GM19467 (cell line): Measurements from ENCODE around the gene WDR53.
"Not testable (repeated sequence)": the region's sequence is repeated elsewhere in the genome, so short reads cannot be mapped to it uniquely, and the experiment has no call there.

ENCODE experiments used
- ATAC-seq: cut with Tn5 transposase; IDR thresholded peaks from one replicate; pipeline ENCODE4 v1.9.1; 2021; ENCODE audit warnings: mild to moderate bottlenecking, moderate library complexity; ENCODE audit not compliant: unreplicated experiment

Gene WDR53

GRCh38 chr3:196568246-196569002 is at the start of gene WDR53, which contains the start of gene FBXO45:
WDR53 (minus strand) TSS chr3:196568554; CDS start chr3:196561475, 7,079 bp downstream.
FBXO45 (plus strand) TSS chr3:196568660; CDS start chr3:196568985, 325 bp downstream.
- ATAC-seq, result peak; percentile 92

- ATAC-seq, result no peak
These were observed 48.9 kb upstream of the WDR53 start for GRCh38 chr3:196617256-196617655.

DNA sequence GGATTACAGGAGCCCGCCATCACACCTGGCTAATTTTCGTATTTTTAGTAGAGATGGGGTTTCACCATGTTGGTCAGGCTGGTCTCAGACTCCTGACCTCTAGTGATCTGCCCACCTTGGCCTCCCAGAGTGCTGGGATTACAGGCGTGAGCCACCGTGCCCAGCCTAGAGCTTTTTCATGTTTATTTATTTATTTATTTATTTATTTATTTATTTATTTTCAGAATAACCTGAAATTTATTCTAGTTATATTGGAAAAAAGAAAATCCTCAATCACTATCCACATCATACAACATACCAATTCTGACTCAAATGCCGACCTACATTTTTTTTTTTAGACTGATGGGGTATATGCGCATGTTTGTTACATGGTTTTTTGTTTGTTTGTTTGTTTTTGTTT is 46.9 kb upstream of the WDR53 start:
- ATAC-seq, result not testable (repeated sequence)

DNA sequence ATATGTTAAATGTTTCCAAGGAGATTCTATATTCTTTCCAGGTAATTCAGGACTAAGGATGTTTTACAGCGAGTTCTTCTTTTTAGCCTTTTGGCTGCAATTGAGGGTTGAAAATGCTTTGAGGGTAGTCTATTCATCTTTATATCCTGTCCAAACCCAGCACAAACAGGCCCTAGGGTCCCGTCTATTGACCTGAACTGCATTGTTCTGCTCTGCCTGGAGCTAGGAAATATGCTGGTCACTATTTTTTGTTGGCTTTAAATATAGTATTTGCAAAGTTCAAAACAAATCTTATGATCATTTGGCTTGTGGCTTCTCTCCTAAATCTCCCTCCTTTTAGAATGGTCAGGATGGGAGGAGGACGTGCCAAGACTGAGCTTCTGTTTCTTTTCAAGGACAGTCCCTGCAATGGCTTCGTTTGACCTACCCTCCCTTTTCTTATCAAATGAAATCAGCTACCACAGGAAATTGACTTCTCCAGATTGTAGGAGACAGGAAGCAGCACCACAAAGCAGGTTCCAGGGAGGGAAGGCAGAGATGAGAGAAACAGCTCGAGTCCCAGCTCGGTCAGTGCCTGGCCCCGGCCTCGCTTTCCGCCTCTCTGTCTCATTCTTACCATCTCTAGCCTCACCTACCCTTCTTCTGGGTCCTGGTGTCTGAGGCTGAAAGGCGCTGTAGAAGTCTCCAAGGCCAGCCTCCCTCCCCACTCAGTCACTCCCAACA is 43.6 kb upstream of the WDR53 start:
- ATAC-seq, result no peak

- no peak for ATAC-seq
These were observed 41.6 kb upstream of the WDR53 start for GRCh38 chr3:196609805-196610515.

DNA sequence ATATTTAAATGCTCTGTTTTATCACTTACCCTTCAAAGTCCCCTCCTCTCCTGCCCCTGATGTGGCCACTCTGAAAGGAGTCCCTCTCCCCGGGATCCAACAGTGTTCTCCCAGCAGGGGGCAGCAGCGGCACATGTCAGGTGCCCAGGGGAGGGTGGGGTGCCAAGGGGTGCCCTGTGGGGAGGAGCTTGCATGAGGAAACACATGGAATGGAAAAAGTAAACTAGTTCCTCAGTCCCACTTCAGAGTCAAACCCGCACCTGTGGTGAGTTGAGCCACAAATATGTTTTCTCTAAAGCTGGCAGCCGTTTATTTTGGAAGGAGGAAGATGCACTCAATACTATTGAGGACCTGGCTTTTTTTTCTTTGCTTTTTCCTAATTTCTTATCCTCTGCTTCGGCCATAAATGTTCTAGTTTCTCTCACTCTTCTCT is 41.0 kb upstream of the WDR53 start:
- ATAC-seq, result peak; percentile 78

DNA sequence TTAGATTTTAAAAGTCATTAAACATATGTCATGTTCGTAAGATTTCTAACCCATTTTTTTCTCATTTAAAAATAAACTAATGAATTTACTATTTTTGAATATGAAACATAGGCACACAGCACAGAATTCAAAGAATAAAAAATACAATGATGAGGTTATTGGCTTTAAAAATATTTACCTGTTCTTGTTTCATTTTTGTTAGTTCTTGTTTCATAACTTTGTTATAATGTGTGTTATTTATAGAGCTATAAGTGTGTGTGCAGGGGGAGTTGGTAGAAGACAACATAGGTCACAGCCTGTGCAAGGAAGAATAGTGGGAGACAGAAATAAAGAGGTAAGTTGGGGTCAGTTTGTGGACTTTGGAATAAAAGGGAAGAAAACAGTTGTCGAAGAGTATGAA is 40.3 kb upstream of the WDR53 start:
- ATAC-seq, result no peak

DNA sequence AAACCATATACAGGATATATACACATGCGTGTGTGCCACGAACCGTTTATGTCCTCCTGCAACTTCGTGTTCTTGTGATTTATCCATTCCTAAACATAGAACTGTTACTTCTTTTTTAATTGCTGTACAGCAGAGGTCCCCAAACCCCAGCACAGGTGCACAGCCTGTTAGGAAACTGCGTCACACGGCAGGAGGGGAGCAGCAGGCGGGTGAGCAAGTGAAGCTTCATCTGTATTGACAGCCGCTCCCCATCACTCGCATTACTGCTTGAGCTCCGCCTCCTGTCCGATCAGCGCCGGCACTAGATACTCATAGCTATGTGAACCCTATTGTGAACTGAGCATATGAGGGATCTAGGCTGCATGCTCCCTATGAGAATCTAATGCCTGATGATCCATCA is 36.2 kb upstream of the WDR53 start:
- ATAC-seq, result no peak

DNA sequence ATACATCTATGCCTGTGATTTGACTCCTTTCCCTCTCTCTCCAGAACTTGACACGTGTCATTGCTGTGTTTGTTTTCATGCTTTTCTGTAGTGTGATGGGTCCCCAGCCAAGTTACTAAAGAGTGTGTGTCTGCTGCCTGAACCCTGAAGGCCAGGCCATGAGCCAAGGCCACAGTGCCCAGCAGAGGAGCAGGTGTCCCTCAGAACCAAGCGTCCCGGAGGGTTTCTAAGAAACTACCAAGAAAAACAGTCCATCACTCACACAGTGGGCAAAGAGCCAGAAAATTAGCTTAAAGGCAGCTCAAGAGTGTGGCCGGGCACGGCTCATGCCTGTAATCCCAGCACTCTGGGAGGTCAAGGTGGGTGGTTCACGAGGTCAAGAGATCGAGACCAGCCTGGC is 35.3 kb upstream of the WDR53 start:
- no peak for ATAC-seq

DNA sequence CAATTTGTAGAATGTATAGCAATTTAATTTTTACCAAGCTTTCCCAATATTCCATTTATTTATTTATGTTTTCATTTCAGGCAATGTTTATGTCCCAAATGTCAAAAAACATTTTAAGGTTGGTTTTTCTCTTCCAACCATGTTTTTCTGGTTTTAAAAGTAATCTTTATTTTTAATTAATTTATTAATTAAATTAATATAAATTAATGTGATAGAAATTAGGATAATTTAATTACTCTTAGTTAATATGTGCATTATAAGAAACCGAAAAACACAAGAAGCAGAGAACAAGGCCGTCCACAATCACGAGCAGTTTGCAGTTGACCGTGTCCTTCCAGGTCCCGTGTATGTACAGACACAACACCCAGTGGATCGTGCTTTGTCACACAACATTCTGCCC is 34.3 kb upstream of the WDR53 start:
- no peak for ATAC-seq

- no peak for ATAC-seq
These were observed 32.0 kb upstream of the WDR53 start for GRCh38 chr3:196600359-196600758.

- ATAC-seq, result no peak
These were observed 31.4 kb upstream of the WDR53 start for GRCh38 chr3:196599734-196600128.

DNA sequence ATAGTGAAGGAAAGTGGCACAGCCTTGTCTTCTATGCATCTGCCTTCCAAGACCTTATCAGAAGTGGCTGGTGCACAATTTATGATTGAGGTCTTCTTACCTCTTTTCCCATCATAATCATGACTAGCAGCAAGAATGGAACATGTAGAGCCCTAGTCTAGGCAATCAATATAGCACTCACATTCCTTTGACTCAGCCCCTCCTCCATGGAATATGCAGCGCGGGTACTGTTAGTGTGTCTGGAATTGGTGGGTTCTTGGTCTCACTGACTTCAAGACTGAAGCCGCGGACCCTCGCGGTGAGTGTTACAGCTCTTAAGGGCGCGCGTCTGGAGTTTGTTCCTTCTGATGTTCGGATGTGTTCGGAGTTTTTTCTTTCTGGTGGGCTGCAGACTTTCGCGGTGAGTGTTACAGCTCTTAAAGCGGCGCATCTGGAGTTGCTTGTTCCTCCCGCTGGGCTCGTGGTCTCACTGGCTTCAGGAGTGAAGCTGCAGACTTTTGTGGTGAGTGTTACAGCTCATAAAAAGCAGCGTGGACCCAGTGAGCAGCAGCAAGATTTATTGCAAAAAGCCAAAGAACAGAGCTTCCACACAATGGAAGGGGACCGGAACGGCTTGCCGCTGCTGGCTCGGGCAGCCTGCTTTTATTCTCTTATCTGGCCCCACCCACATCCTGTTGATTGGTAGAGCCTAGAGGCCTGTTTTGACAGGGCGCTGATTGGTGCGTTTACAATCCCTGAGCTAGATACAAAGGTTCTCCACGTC is 29.8 kb upstream of the WDR53 start:
- ATAC-seq, result not testable (repeated sequence)

DNA sequence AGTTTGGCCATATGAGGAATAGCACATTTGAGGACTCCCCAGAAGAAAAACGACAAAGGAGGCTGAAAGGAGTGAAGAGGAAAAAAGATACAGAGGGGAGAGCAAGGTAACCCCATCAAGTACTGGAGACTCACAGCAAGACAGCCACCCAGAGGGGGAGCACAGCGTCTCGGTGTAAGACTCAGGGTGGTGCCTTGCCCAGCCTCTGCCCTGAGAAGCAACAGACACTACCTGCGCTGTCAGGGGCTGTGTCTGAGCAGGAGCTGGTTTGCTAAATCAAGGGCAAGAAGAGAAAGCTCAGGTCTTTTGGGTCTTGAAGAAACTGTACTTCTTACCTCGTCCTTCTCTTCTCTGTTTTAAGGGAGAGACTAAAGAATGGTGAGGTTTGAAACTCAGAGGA is 28.0 kb upstream of the WDR53 start:
- ATAC-seq, result no peak

GRCh38 chr3:196590279-196590678 is 21.9 kb upstream of the WDR53 start:
- no peak for ATAC-seq

- ATAC-seq, result no peak
These were observed 16.8 kb upstream of the WDR53 start for GRCh38 chr3:196585044-196585757.

GRCh38 chr3:196572389-196572788 is 4.0 kb upstream of the WDR53 start:
- ATAC-seq, result no peak

DNA sequence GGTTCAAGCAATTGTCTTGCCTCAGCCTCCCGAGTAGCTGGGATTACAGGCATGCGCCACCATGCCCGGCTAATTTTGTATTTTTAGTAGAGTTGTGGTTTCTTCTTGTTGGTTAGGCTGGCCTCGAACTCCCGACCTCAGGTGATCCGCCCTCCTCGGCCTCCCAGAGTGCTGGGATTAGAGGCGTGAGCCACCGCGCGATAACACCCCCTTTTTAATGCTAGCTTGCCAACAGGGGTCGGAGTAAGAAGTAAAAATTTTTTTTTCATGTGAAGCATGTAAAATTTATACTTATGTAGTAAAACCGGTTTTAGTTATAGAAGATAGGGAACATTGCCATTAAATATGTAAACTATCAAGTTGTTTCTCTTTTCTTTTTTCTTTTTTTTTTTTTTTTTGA is 2.0 kb upstream of the WDR53 start:
- ATAC-seq, result not testable (repeated sequence)

- peak; percentile 30 for ATAC-seq
These were observed 706 bp upstream of the WDR53 start for GRCh38 chr3:196569003-196569516.

GRCh38 chr3:196563721-196564225 is 4.6 kb downstream of the WDR53 start:
- no peak for ATAC-seq
